ENCODE measurements around the gene TSPAN18. TPM values are rescaled to one million over a fixed set of nuclear protein-coding genes. Genes with fewer than 3 reads are reported as not detected.
A peak's percentile ranks its signal among the peaks of the same experiment; 100 is the strongest.

Gene TSPAN18
- total and polyA plus RNA-seq, 2 experiments from 2014 or later = 9.5 to 21.5 TPM

DNA sequence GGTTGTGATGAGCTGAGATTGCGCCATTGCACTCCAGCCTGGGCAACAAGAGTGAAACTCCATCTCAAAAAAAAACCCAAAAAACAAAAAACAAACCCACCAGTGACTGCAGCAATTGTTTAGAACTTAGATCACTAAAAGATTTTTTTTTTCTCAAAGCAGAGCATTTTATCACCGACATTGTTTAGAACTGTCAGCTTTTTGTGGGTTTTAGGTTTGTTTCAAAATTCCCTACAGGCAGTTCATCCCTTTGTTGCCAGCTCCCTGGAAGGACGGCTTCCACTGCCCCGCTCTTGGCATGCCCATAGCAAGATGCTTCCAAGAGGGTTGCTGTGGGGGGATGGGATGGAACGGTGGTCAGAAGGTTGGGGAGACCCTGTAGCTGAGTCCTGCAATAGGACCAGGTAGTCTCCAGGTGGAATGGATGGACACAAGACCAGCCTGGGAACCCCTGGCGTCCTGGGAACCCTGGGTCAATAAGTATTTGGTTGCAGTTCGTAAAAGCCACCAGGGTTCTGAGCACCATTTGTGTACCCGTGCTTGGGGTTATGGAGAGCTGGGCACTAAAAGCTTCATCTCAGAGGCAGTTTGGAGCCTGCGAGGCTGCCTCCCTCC is 46.7 kb downstream of the TSPAN18 start:
- H3K27me3 ChIP-seq = no peaks in the 10 kb centered on the region
- peak overlapping the region; percentile 57 for H3K4me2 ChIP-seq
- H3K79me2 ChIP-seq = no peaks in the 10 kb centered on the region
- peak overlapping the region; percentile 68 for H3K27ac ChIP-seq
- H3K9me2 ChIP-seq (replicated peaks; ENCODE audit: insufficient read depth) = no peaks in the 10 kb centered on the region
- H3K36me3 ChIP-seq (replicated peaks; ENCODE audit: insufficient read depth, low read depth) = no peaks in the 10 kb centered on the region
- 59% methylated on average over 9 of the region's 9 CpGs for WGBS (ENCODE audit: low lambda C conversion rate, missing lambda C conversion rate)
- DNase-seq (ENCODE audit: low spot score) = no peak
- TF ChIP-seq EZH2phosphoT487 (IDR thresholded peaks at IDR 0.05; ENCODE audit: low read depth, severe bottlenecking, unreplicated experiment) (no peak), EZH2 (IDR thresholded peaks at IDR 0.05; ENCODE audit: borderline replicate concordance) (no peak)
- TF ChIP-seq, protein P1, sequence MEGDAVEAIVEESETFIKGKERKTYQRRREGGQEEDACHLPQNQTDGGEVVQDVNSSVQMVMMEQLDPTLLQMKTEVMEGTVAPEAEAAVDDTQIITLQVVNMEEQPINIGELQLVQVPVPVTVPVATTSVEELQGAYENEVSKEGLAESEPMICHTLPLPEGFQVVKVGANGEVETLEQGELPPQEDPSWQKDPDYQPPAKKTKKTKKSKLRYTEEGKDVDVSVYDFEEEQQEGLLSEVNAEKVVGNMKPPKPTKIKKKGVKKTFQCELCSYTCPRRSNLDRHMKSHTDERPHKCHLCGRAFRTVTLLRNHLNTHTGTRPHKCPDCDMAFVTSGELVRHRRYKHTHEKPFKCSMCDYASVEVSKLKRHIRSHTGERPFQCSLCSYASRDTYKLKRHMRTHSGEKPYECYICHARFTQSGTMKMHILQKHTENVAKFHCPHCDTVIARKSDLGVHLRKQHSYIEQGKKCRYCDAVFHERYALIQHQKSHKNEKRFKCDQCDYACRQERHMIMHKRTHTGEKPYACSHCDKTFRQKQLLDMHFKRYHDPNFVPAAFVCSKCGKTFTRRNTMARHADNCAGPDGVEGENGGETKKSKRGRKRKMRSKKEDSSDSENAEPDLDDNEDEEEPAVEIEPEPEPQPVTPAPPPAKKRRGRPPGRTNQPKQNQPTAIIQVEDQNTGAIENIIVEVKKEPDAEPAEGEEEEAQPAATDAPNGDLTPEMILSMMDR (IDR thresholded peaks at IDR 0.05; ENCODE audit: poor library complexity) = no peak
- H4K20me1 ChIP-seq (ENCODE audit: insufficient read depth, poor library complexity, severe bottlenecking) = no peaks in the 10 kb centered on the region
- H3K9me3 ChIP-seq (ENCODE audit: low read depth) = no peaks in the 10 kb centered on the region
- H3K4me1 ChIP-seq (ENCODE audit: insufficient read depth) = peaks cover 26% of the 10 kb centered on the region
- no peak overlapping the region for H3K4me3 ChIP-seq
- no peak overlapping the region for H2AFZ ChIP-seq

DNA sequence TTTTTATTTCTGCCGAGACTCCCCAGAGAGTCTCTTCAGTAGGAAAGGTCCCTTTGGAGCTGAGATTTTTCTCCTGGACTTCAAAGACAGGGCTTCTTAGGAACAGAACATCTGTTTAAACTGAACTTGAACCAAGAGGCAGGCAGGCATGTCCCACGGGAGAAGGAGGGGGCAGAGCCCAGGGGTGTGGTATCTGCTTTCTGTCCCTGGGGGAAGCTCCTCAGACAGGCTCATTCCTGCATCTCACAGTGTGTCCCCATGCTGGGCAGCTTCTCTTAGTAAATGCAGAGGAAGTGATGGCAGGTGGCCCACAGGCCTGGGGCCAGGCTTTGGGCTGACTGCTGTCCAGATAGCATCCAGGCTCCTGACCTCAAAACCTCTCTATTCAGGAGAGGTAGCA is 47.3 kb downstream of the TSPAN18 start:
- Histone ChIP-seq H3K36me3 (replicated peaks; ENCODE audit: insufficient read depth, low read depth) (no peaks in the 10 kb centered on the region), H3K4me3 (no peak overlapping the region), H3K9me3 (ENCODE audit: low read depth) (no peaks in the 10 kb centered on the region), H2AFZ (no peak overlapping the region), H3K4me2 (peak overlapping the region; percentile 57), H3K27me3 (no peaks in the 10 kb centered on the region), H3K79me2 (no peaks in the 10 kb centered on the region), H3K27ac (peak overlapping the region; percentile 68), H3K9me2 (replicated peaks; ENCODE audit: insufficient read depth) (no peaks in the 10 kb centered on the region), H3K4me1 (ENCODE audit: insufficient read depth) (peaks cover 26% of the 10 kb centered on the region), H4K20me1 (ENCODE audit: insufficient read depth, poor library complexity, severe bottlenecking) (no peaks in the 10 kb centered on the region)
- TF ChIP-seq, protein P1 (IDR thresholded peaks at IDR 0.05; ENCODE audit: poor library complexity) = no peak
- TF ChIP-seq EZH2phosphoT487 (IDR thresholded peaks at IDR 0.05; ENCODE audit: low read depth, severe bottlenecking, unreplicated experiment) = no peak
- TF ChIP-seq EZH2 (IDR thresholded peaks at IDR 0.05; ENCODE audit: borderline replicate concordance) = no peak
- 24% methylated on average over 2 of the region's 2 CpGs for WGBS (ENCODE audit: low lambda C conversion rate, missing lambda C conversion rate)
- no peak for DNase-seq (ENCODE audit: low spot score)

DNA sequence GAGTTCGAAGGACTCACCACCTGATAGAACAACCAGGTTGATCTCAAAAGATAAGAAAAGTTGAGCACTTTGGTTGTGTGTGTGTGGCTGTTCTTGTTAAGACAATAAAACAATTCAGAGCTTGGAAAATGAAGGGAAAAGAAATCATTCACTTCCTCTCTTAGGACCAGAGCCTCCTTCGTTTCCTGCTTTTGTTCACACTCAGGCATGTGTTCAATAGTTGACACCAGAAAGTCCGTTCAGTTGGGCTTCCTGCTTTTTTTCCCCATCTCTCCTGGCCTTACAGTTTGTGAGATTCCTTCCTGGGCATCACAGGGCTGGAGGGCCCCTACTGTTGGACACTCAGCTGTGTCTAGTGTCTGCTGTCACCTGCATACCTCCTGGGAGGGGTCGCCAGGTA is 48.0 kb downstream of the TSPAN18 start:
- H3K4me3 ChIP-seq = no peak overlapping the region
- no peaks in the 10 kb centered on the region for H3K9me2 ChIP-seq (replicated peaks; ENCODE audit: insufficient read depth)
- no peaks in the 10 kb centered on the region for H3K36me3 ChIP-seq (replicated peaks; ENCODE audit: insufficient read depth, low read depth)
- H2AFZ ChIP-seq = no peak overlapping the region
- H3K9me3 ChIP-seq (ENCODE audit: low read depth) = no peaks in the 10 kb centered on the region
- no peaks in the 10 kb centered on the region for H4K20me1 ChIP-seq (ENCODE audit: insufficient read depth, poor library complexity, severe bottlenecking)
- 75% methylated on average over 4 of the region's 4 CpGs for WGBS (ENCODE audit: low lambda C conversion rate, missing lambda C conversion rate)
- TF ChIP-seq, protein P1 (IDR thresholded peaks at IDR 0.05; ENCODE audit: poor library complexity) = no peak
- TF ChIP-seq EZH2phosphoT487 (IDR thresholded peaks at IDR 0.05; ENCODE audit: low read depth, severe bottlenecking, unreplicated experiment) = no peak
- no peak for TF ChIP-seq EZH2 (IDR thresholded peaks at IDR 0.05; ENCODE audit: borderline replicate concordance)
- no peaks in the 10 kb centered on the region for H3K27me3 ChIP-seq
- no peak overlapping the region for H3K4me2 ChIP-seq
- DNase-seq (ENCODE audit: low spot score) = no peak
- peak overlapping the region; percentile 68 for H3K27ac ChIP-seq
- H3K79me2 ChIP-seq = no peaks in the 10 kb centered on the region
- H3K4me1 ChIP-seq (ENCODE audit: insufficient read depth) = peaks cover 26% of the 10 kb centered on the region
